Right lobe of liver (tissue), 4 donors: ENCODE results near the gene GGTA1.

Experiments
- CTCF ChIP-seq, 4 donors: fragments of 200-600 bp in 3 of 4; fragments of 450-650 bp in 1 of 4; IDR thresholded peaks; one replicate each; pipeline versions ENCODE4 v1.5.1 to v1.8.0; 2016 to 2022; ENCODE audit warnings: antibody characterized with exemption in 4 of 4, mild to moderate bottlenecking in 2 of 4
- POLR2A ChIP-seq: fragments of 450-650 bp; IDR thresholded peaks from one replicate; pipeline ENCODE4 v1.6.1; 2017; ENCODE audit warnings: antibody characterized with exemption, mild to moderate bottlenecking
- donor health status: DM: no; HTN: no; CAD: no.
- donor health status: DM: no; HTN: no; CAD: no.
- donor health status: DM: no; HTN: yes; CAD: no.

- no peak for TF ChIP-seq CTCF (IDR thresholded peaks at IDR 0.05)
- TF ChIP-seq POLR2A, result no peak
Observed at GRCh38 chr9:121449786-121450185, 49.9 kb downstream of the GGTA1 start.
